Measurements from ENCODE around the gene ARSA.
"Not testable (repeated sequence)": the region's sequence is repeated elsewhere in the genome, so short reads cannot be mapped to it uniquely, and the experiment has no call there.

Gene ARSA

GRCh38 chr22:50653256-50653655, 25.3 kb upstream of the ARSA start:
- DNase-seq: no peak

DNA sequence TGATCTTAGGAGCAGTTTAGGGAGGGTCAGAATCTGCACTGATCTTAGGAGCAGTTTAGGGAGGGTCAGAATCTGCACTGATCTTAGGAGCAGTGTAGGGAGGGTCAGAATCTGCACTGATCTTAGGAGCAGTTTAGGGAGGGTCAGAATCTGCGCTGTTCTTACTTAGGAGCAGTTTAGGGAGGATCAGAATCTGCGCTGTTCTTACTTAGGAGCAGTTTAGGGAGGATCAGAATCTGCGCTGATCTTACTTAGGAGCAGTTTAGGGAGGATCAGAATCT, 15.8 kb upstream of the ARSA start:
- not testable (repeated sequence) for DNase-seq

GRCh38 chr22:50643021-50643820, 15.3 kb upstream of the ARSA start:
- DNase-seq: not testable (repeated sequence)

- no peak for DNase-seq
Observed at GRCh38 chr22:50641696-50642607, 14.0 kb upstream of the ARSA start.

GRCh38 chr22:50640857-50641647, 13.1 kb upstream of the ARSA start:
- DNase-seq: no peak

DNA sequence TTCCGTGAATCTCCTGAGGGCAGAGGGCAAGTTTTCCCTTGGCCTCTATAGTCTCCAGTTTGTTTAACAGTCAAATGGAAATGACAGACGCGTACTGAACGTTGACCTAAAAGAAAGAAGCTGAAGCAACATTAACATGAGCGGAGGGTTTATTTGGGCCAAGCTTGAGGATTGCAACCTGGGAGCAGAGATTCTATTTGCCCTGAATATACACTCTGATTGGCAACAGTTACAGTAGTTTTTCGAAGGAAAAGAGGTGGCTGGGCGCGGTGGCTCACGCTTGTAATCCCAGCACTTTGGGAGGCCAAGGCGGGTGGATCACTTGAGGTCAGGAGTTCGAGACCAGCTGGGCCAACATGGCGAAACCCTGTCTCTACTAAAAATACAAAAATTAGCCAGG, 12.3 kb upstream of the ARSA start:
- DNase-seq: not testable (repeated sequence)

- no peak for DNase-seq
Observed at GRCh38 chr22:50635591-50635990, 7.6 kb upstream of the ARSA start.

DNA sequence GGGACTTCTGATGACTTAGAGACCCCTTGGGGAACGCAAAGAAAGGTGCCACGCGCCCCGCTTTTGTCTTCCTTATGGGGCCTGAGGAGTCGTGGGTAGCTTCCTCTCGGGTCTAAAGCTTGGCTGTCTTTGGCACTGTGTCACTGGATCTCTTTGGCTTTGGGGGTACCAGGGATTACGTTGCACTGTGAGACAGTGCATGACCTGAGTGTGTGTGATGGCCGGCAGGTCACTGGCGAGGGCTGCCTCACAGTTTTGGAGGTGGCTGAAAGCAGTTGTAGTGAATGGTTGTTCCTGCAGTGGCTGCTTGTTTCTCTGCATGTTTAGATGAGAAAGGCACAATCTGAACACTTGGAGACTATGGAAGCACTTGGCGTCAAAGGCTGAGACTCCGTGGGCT, 5.8 kb upstream of the ARSA start:
- no peak for DNase-seq

- no peak for DNase-seq
Observed at GRCh38 chr22:50633086-50633485, 5.1 kb upstream of the ARSA start.

DNA sequence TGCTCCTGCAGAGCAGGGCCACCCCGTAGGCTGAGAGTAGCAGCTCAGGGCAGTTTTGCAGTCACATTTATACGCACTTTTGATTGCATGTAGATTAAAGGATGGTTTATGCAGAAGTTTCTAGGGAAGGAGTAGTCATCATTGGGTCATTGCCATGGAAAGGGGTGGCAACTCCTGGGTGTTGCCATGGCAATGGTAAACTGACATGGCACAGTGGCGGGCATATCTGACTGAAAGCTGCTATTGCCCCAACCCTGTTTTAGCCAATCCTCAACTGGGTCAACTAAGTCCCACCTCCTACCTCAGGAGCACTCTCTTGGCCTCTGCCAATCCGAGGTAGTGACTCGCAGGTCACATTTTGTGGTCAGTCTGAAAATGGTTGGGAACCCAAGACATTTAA, 2.4 kb upstream of the ARSA start:
- DNase-seq: no peak

- DNase-seq: no peak
Observed at GRCh38 chr22:50628543-50629134, 687 bp upstream of the ARSA start.

GRCh38 chr22:50626850-50627641, 906 bp downstream of the ARSA start:
- DNase-seq: no peak

DNA sequence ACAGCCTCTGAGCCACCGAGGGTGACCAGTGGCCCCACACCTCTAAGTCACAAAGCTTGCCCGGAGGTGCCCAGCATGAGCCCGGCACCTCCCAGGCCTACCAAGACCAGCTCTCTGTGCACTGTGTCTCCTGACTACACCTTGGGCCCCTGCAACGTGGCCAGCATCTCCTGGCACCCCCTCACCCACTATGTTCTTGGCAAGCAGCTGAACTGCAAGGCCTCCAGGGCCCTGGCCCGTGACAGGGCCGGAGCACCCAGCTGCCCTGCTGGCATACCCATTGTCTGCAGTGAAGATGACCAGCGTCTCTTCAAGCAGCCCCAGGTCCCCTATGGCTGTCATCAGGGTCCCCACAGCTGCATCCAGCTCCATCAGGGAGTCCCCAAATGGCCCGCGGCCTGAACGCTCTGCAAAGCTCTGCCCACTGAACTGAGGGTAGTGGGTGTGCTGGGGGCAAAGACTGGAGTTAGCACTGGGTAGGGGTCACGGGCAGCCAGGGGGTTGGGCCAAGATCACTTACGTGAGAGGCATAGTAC, 1.6 kb downstream of the ARSA start:
- no peak for DNase-seq

GRCh38 chr22:50625568-50626313, 2.2 kb downstream of the ARSA start:
- DNase-seq: no peak

DNA sequence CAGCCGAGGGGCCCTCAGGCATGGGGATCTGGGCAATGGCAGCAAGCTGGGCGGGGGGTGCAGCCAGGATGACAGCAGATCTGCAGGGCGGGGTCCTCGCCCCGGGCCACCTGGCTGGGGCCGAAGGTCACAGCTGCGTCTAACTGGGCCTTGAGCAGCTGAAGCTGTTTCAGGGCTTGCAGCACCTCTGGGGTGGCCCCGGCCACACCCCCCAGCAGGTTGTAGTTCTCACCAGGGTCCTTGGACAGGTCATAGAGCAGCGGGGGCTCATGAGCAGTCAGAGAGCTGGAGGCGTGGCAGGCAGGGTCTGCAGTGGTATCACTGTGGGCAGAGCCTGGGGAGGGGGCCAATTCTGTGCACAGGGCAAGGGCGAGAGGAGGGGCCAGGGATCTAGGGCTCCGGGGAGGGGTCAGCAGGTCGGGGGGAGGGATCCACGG, 2.8 kb downstream of the ARSA start:
- DNase-seq: no peak

- no peak for DNase-seq
Observed at GRCh38 chr22:50624347-50625130, 3.4 kb downstream of the ARSA start.

DNA sequence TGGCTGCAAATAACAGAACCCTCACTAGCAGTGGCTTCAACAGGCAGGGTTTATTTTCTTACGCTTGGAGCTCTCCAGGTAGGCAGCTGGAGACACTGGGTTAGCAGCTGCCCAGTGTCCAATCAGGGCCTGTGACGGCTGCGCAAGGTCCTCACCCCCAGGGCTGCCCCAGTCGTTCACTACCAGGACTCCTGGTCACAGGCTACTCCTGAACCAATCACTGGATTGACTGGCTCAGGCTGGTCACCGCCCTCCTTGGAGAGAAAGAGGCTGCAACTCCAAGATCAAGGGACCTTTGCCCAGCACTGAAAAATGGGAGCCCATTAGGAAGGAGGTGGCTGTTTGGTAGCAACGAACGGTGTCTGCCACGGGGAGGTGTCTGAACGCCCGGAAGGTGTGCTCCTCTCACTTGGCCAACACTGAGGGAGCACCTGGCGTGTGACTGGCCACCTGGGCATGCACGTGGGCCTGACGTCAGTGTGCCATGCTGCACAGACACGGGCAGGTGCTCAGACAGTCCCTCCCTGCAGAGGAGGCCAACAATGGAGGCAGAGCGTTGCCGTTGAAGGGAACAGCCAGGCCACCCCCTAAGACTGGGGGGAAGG, 5.1 kb downstream of the ARSA start:
- no peak for DNase-seq

GRCh38 chr22:50621948-50622722, 5.8 kb downstream of the ARSA start:
- DNase-seq: peak; percentile 17

- no peak for DNase-seq
Observed at GRCh38 chr22:50621356-50621880, 6.5 kb downstream of the ARSA start.
